Measurements from ENCODE around the gene CNGB1. TPM values are rescaled to one million over a fixed set of nuclear protein-coding genes. Genes with fewer than 3 reads are reported as not detected.

Gene CNGB1
- polyA plus RNA-seq, 1 donor (not counting 4 experiments of a cell fraction or from before 2014, with no cell fraction given) = 0.08 TPM

DNA sequence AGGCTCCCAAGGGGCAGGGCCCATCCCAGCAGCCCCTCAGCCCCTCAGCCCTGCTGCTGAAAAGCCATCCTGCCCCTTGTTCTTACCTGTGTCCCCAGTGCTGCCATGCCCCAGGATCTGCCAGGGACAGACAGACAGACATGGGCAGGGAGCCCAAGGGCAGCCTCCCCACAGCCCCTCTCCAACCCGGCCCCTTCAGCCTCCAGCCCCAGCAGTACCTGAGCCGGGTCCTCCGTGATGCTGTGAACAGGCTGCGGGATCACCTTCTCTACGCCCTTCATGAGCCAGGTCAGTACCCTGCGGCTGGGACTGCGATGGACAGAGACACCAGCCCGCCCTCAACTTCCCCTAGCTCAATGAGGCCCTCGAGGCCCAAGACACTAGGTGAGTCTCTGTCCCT, 8.2 kb downstream of the CNGB1 start:
- no peak for TF ChIP-seq EZH2 (IDR thresholded peaks at IDR 0.05; ENCODE audit: low read length)
- TF ChIP-seq, protein P1, sequence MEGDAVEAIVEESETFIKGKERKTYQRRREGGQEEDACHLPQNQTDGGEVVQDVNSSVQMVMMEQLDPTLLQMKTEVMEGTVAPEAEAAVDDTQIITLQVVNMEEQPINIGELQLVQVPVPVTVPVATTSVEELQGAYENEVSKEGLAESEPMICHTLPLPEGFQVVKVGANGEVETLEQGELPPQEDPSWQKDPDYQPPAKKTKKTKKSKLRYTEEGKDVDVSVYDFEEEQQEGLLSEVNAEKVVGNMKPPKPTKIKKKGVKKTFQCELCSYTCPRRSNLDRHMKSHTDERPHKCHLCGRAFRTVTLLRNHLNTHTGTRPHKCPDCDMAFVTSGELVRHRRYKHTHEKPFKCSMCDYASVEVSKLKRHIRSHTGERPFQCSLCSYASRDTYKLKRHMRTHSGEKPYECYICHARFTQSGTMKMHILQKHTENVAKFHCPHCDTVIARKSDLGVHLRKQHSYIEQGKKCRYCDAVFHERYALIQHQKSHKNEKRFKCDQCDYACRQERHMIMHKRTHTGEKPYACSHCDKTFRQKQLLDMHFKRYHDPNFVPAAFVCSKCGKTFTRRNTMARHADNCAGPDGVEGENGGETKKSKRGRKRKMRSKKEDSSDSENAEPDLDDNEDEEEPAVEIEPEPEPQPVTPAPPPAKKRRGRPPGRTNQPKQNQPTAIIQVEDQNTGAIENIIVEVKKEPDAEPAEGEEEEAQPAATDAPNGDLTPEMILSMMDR (optimal IDR thresholded peaks at IDR 0.05 in 1 of 3, IDR thresholded peaks at IDR 0.05 in 1 of 3, conservative IDR thresholded peaks at IDR 0.05 in 1 of 3; ENCODE audit: extremely low read depth in 1 of 3, insufficient read depth in 2 of 3, low read length in 3 of 3) = no peak
- no peak for FAIRE-seq
- dilution Hi-C loops (cut with MboI; ENCODE audit: extremely low pct_ligation_motif_present, low sequenced_read_pairs) = no loop called here

DNA sequence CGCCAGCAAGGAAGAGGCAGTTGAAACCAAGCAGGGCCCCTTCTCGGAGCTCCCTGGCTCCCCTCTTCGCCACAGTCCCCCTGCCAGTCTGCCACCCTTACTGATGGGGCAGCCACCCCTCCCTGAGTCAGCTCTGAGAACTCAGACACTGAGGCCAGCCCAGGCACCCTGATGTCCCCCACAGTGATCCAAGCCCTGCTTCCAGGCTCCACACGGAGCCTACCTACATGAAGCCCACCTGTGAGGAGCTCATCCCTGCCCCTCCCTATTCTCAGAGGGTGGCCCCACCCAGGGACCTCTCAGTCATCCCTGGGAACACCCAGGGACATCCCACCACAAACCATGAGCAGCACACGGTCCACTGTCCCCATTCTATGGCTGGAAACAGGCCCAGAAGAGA, 8.9 kb downstream of the CNGB1 start:
- no peaks in the 10 kb centered on the region for H3K4me1 ChIP-seq (ENCODE audit: control insufficient read depth, extremely low read depth, insufficient read depth, low read length)
- no peak overlapping the region for H2AFZ ChIP-seq (ENCODE audit: control insufficient read depth, low read length)
- no peak overlapping the region for H3K27ac ChIP-seq (ENCODE audit: control insufficient read depth, insufficient read depth, low read length)
- no peaks in the 10 kb centered on the region for H3K9me1 ChIP-seq (ENCODE audit: control insufficient read depth, extremely low read depth, insufficient read depth, low read length)
- no peak overlapping the region for H3K4me2 ChIP-seq (ENCODE audit: control insufficient read depth, extremely low read depth, insufficient read depth, low read depth, low read length)
- no peak for DNase-seq (ENCODE audit: low read depth, low spot score)
- H3K36me3 ChIP-seq (ENCODE audit: control insufficient read depth in 2 of 2, extremely low read depth in 1 of 2, insufficient read depth in 2 of 2, low read length in 2 of 2) = no peaks in the 10 kb centered on the region
- dilution Hi-C loops (cut with MboI; ENCODE audit: extremely low pct_ligation_motif_present, low sequenced_read_pairs) = no loop called here
- no peaks in the 10 kb centered on the region for H3K9me3 ChIP-seq (ENCODE audit: control insufficient read depth, low read depth, low read length)
- TF ChIP-seq, protein P1 (optimal IDR thresholded peaks at IDR 0.05 in 1 of 3, IDR thresholded peaks at IDR 0.05 in 1 of 3, conservative IDR thresholded peaks at IDR 0.05 in 1 of 3; ENCODE audit: extremely low read depth in 1 of 3, insufficient read depth in 2 of 3, low read length in 3 of 3) = no peak
- no peak for TF ChIP-seq EZH2 (IDR thresholded peaks at IDR 0.05; ENCODE audit: low read length)
- no peak overlapping the region for H3K9ac ChIP-seq (ENCODE audit: control insufficient read depth, extremely low read depth, insufficient read depth, low read length)
- no peak overlapping the region for H3K4me3 ChIP-seq (ENCODE audit: control insufficient read depth in 2 of 3, extremely low read depth in 1 of 3, insufficient read depth in 2 of 3, low read depth in 1 of 3, low read length in 3 of 3)
- peaks cover 4% of the 10 kb centered on the region for H3K27me3 ChIP-seq (ENCODE audit: control insufficient read depth, extremely low read depth, insufficient read depth, low read length)
- H4K20me1 ChIP-seq (ENCODE audit: control insufficient read depth, extremely low read depth, insufficient read depth, low read length) = no peaks in the 10 kb centered on the region
- FAIRE-seq = no peak
- no peaks in the 10 kb centered on the region for H3K79me2 ChIP-seq (ENCODE audit: control insufficient read depth, insufficient read depth, low read length)

More for the DNA sequence above, 8.2 kb downstream of the CNGB1 start:
- no peak overlapping the region for H3K4me3 ChIP-seq (ENCODE audit: control insufficient read depth in 2 of 3, extremely low read depth in 1 of 3, insufficient read depth in 2 of 3, low read depth in 1 of 3, low read length in 3 of 3)
- H3K36me3 ChIP-seq (ENCODE audit: control insufficient read depth in 2 of 2, extremely low read depth in 1 of 2, insufficient read depth in 2 of 2, low read length in 2 of 2) = no peaks in the 10 kb centered on the region
- no peak for DNase-seq (ENCODE audit: low read depth, low spot score)
- H2AFZ ChIP-seq (ENCODE audit: control insufficient read depth, low read length) = no peak overlapping the region
- no peaks in the 10 kb centered on the region for H3K9me1 ChIP-seq (ENCODE audit: control insufficient read depth, extremely low read depth, insufficient read depth, low read length)
- no peaks in the 10 kb centered on the region for H3K79me2 ChIP-seq (ENCODE audit: control insufficient read depth, insufficient read depth, low read length)
- no peak overlapping the region for H3K4me2 ChIP-seq (ENCODE audit: control insufficient read depth, extremely low read depth, insufficient read depth, low read depth, low read length)
- no peak overlapping the region for H3K9ac ChIP-seq (ENCODE audit: control insufficient read depth, extremely low read depth, insufficient read depth, low read length)
- H4K20me1 ChIP-seq (ENCODE audit: control insufficient read depth, extremely low read depth, insufficient read depth, low read length) = no peaks in the 10 kb centered on the region
- H3K9me3 ChIP-seq (ENCODE audit: control insufficient read depth, low read depth, low read length) = no peaks in the 10 kb centered on the region
- H3K27ac ChIP-seq (ENCODE audit: control insufficient read depth, insufficient read depth, low read length) = no peak overlapping the region
- H3K27me3 ChIP-seq (ENCODE audit: control insufficient read depth, extremely low read depth, insufficient read depth, low read length) = peaks cover 4% of the 10 kb centered on the region
- no peaks in the 10 kb centered on the region for H3K4me1 ChIP-seq (ENCODE audit: control insufficient read depth, extremely low read depth, insufficient read depth, low read length)

Data from keratinocyte (primary cell).